DOHH2 (cell line): ENCODE data around the gene TMEM130.

Source experiments
- H3F3A ChIP-seq: fragments of 200-600 bp; sonication (generic), shearing (Covaris generic); 2 replicates; pipeline ENCODE4 v1.6.0; 2016; ENCODE audit warnings: antibody characterized with exemption, mild to moderate bottlenecking; ENCODE audit not compliant: control insufficient read depth, insufficient read depth
- H3K27ac ChIP-seq: fragments of 200-600 bp; sonication (generic); 2 replicates; pipeline ENCODE4 v1.5.1; 2014; ENCODE audit warnings: low read depth, mild to moderate bottlenecking, low read length, moderate library complexity
- H3K27me3 ChIP-seq: fragments of 200-600 bp; sonication (generic); 2 replicates; pipeline ENCODE4 v1.6.1; 2014; ENCODE audit warnings: mild to moderate bottlenecking, low read length, mixed read lengths; ENCODE audit not compliant: control insufficient read depth
- H3K36me3 ChIP-seq: fragments of 200-600 bp; sonication (generic); 2 replicates; pipeline ENCODE4 v1.6.1; 2014; ENCODE audit warnings: mild to moderate bottlenecking, low read length, moderate library complexity, mixed read lengths; ENCODE audit not compliant: control insufficient read depth
- H3K4me1 ChIP-seq: fragments of 200-600 bp; sonication (generic); 2 replicates; pipeline ENCODE4 v1.6.1; 2014; ENCODE audit warnings: mild to moderate bottlenecking, low read length, mixed read lengths; ENCODE audit not compliant: control insufficient read depth
- H3K4me2 ChIP-seq: fragments of 200-600 bp; sonication (generic); 2 replicates; pipeline ENCODE4 v1.6.0; 2014; ENCODE audit warnings: mild to moderate bottlenecking, low read length, moderate library complexity
- H3K4me3 ChIP-seq: fragments of 200-600 bp; sonication (generic); 2 replicates; pipeline ENCODE4 v1.5.1; 2014; ENCODE audit warnings: mild to moderate bottlenecking, low read length, mixed read lengths
- H3K79me2 ChIP-seq: fragments of 200-600 bp; sonication (generic); 2 replicates; pipeline ENCODE4 v1.6.1; 2014; ENCODE audit warnings: mild to moderate bottlenecking, low read length, mixed read lengths; ENCODE audit not compliant: control insufficient read depth
- H3K9me2 ChIP-seq: fragments of 200-600 bp; sonication (generic); replicated peaks from 2 replicates; pipeline ENCODE4 v1.6.1; 2014; ENCODE audit warnings: mild to moderate bottlenecking, low read length, mixed read lengths; ENCODE audit not compliant: control insufficient read depth
- H3K9me3 ChIP-seq: fragments of 200-600 bp; sonication (generic); 2 replicates; pipeline ENCODE4 v1.6.1; 2014; ENCODE audit warnings: antibody characterized with exemption, low read length, mixed read lengths; ENCODE audit not compliant: control insufficient read depth, insufficient read depth
- H4K20me1 ChIP-seq: fragments of 200-600 bp; sonication (generic); 2 replicates; pipeline ENCODE4 v1.6.0; 2014; ENCODE audit warnings: low read depth, mild to moderate bottlenecking, antibody characterized with exemption, low read length, moderate library complexity; ENCODE audit not compliant: control insufficient read depth, insufficient read depth
- CTCF ChIP-seq: fragments of 200-600 bp; sonication (generic); IDR thresholded peaks from one replicate; pipeline ENCODE4 v1.5.1; 2014; ENCODE audit warnings: antibody characterized with exemption, mild to moderate bottlenecking, low read depth, low read length; ENCODE audit not compliant: poor library complexity, severe bottlenecking
- EZH2phosphoT487 ChIP-seq: fragments of 200-600 bp; sonication (generic); IDR thresholded peaks from 2 replicates; pipeline ENCODE4 v1.6.1; 2017; ENCODE audit warnings: borderline replicate concordance, mild to moderate bottlenecking, antibody characterized with exemption, low read length, moderate library complexity, mixed read lengths

Gene TMEM130

GRCh38 chr7:98869597-98870120 lies at the start of gene TMEM130:
Gene TMEM130, minus strand, starts transcription at chr7:98870014. Its CDS starts 153 bp downstream, at chr7:98869861.
- peak within 1 kb of the TSS; percentile 64 for H3K4me3 ChIP-seq
- 0 out of 2 replicates have a peak within 1 kb of the TSS, but pooled peaks have one; percentile 17 for H3K27ac ChIP-seq
- H4K20me1 ChIP-seq = peaks cover 4% of the 10 kb centered on the region; the same call in 1 of the 2 replicates
- no peaks in the 10 kb centered on the region for H3K79me2 ChIP-seq
- H3K4me1 ChIP-seq = peaks cover 22% of the 10 kb centered on the region
- H3K36me3 ChIP-seq = no peaks in the 10 kb centered on the region
- TF ChIP-seq EZH2phosphoT487 = peak; percentile 78; the same call in 1 of the 2 replicates
- no peak for TF ChIP-seq CTCF
- H3K27me3 ChIP-seq = peaks cover 43% of the 10 kb centered on the region
- peaks cover 10% of the 10 kb centered on the region for H3F3A ChIP-seq
- H3K9me2 ChIP-seq = no peaks in the 10 kb centered on the region
- H3K9me3 ChIP-seq = no peaks in the 10 kb centered on the region
- peak within 1 kb of the TSS; percentile 84 for H3K4me2 ChIP-seq

- H4K20me1 ChIP-seq = peaks cover 3% of the 10 kb centered on the region; the same call in 1 of the 2 replicates
- H3K27ac ChIP-seq = no peak overlapping the region
- no peaks in the 10 kb centered on the region for H3K4me1 ChIP-seq
- H3K36me3 ChIP-seq = peaks cover 91% of the 10 kb centered on the region
- H3K9me2 ChIP-seq = no peaks in the 10 kb centered on the region
- no peaks in the 10 kb centered on the region for H3F3A ChIP-seq
- H3K27me3 ChIP-seq = no peaks in the 10 kb centered on the region
- H3K79me2 ChIP-seq = no peaks in the 10 kb centered on the region
- H3K4me2 ChIP-seq = no peak overlapping the region
- TF ChIP-seq CTCF = no peak
- TF ChIP-seq EZH2phosphoT487 = no peak
- H3K9me3 ChIP-seq = no peaks in the 10 kb centered on the region
- no peak overlapping the region for H3K4me3 ChIP-seq
Measured at GRCh38 chr7:98917331-98917730, 47.5 kb upstream of the TMEM130 start.

- Histone ChIP-seq H3K4me1 (no peaks in the 10 kb centered on the region), H4K20me1 (0 out of 2 replicates have a peak, but pooled peaks cover 5% of the 10 kb centered on the region), H3F3A (no peaks in the 10 kb centered on the region), H3K9me2 (no peaks in the 10 kb centered on the region), H3K36me3 (peaks cover 89% of the 10 kb centered on the region), H3K27me3 (no peaks in the 10 kb centered on the region), H3K9me3 (no peaks in the 10 kb centered on the region), H3K4me3 (no peak overlapping the region), H3K27ac (no peak overlapping the region), H3K79me2 (no peaks in the 10 kb centered on the region), H3K4me2 (no peak overlapping the region)
- no peak for TF ChIP-seq EZH2phosphoT487
- TF ChIP-seq CTCF = peak; percentile 10
Measured at GRCh38 chr7:98913612-98914011, 43.8 kb upstream of the TMEM130 start.
